ENCODE results near the gene RNF11.

The RNF11 gene

DNA sequence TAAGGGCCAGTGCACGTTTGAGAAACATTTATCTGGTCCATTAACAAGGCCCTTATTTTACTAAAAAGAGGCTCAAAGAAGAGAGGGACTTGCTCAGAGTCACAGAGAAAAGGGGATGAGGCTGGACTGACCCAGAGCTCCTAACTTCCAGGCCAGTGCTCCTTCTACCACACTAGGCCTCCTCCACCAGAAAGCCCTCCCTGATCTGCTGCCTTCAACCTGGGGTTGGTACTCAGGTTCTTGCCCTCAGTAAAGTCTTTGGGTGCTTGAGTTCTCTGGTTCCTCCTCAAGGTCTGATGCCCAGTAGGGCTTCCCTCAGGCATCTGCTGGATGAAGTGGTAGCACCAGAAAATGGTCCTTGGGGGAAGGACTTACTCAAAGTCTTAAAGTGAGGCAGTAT lies 68.3 kb downstream of the RNF11 start:
- Histone ChIP-seq H3K4me3 (ENCODE audit: low read depth in 1 of 2, low read length in 2 of 2) (no peak overlapping the region), H3K79me2 (ENCODE audit: insufficient read depth, low read length) (no peaks in the 10 kb centered on the region), H2AFZ (ENCODE audit: low read depth, low read length) (no peak overlapping the region), H3K27ac (ENCODE audit: low read length) (no peak overlapping the region), H3K4me2 (ENCODE audit: insufficient read depth, low read length) (no peak overlapping the region), H3K36me3 (ENCODE audit: insufficient read depth, low read length) (no peaks in the 10 kb centered on the region), H3K27me3 (ENCODE audit: insufficient read depth, low read length, poor library complexity) (no peaks in the 10 kb centered on the region), H4K20me1 (ENCODE audit: insufficient read depth, low read length) (no peaks in the 10 kb centered on the region), H3K9me3 (ENCODE audit: insufficient read depth, low read length, severe bottlenecking) (no peaks in the 10 kb centered on the region), H3K9ac (ENCODE audit: low read depth, low read length) (no peak overlapping the region), H3K4me1 (ENCODE audit: insufficient read depth, low read length) (no peaks in the 10 kb centered on the region)
- DNase-seq (no peak), ATAC-seq (ENCODE audit: insufficient read depth, low read depth) (no peak)
- TF ChIP-seq CTCF (IDR thresholded peaks at IDR 0.05; ENCODE audit: borderline replicate concordance, extremely low read depth, low read length, poor library complexity, severe bottlenecking) (no peak), EZH2 (IDR thresholded peaks at IDR 0.05; ENCODE audit: borderline replicate concordance, low read depth, low read length, severe bottlenecking) (no peak)

DNA sequence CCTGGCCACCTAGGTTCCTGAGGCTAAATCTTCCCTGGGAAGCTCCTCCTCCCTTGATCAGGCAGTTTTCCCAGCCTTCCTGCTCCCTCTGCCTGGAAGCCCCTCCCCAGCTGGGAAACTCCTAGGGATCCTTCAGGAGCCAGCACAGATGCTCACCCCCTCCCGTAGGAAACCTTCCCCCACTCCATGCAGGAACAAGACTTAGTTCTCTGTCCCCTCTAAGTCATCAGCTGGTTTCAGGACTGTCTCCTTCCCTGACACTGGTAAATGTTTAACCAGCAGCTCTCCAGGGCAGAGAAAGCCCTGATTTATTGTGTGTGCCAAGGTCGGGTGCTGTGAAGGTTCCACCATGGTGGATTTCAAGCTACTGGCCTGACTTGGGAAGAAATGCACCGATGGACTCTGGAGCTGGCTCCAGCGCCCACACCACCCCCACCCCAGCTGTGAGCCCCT lies 69.3 kb downstream of the RNF11 start:
- Histone ChIP-seq H4K20me1 (ENCODE audit: insufficient read depth, low read length) (no peaks in the 10 kb centered on the region), H2AFZ (ENCODE audit: low read depth, low read length) (no peak overlapping the region), H3K4me2 (ENCODE audit: insufficient read depth, low read length) (no peak overlapping the region), H3K4me3 (ENCODE audit: low read depth in 1 of 2, low read length in 2 of 2) (no peak overlapping the region), H3K79me2 (ENCODE audit: insufficient read depth, low read length) (no peaks in the 10 kb centered on the region), H3K4me1 (ENCODE audit: insufficient read depth, low read length) (no peaks in the 10 kb centered on the region), H3K27ac (ENCODE audit: low read length) (no peak overlapping the region), H3K36me3 (ENCODE audit: insufficient read depth, low read length) (no peaks in the 10 kb centered on the region), H3K9ac (ENCODE audit: low read depth, low read length) (no peak overlapping the region), H3K27me3 (ENCODE audit: insufficient read depth, low read length, poor library complexity) (no peaks in the 10 kb centered on the region), H3K9me3 (ENCODE audit: insufficient read depth, low read length, severe bottlenecking) (no peaks in the 10 kb centered on the region)
- no peak for ATAC-seq (ENCODE audit: insufficient read depth, low read depth)
- TF ChIP-seq CTCF (IDR thresholded peaks at IDR 0.05; ENCODE audit: borderline replicate concordance, extremely low read depth, low read length, poor library complexity, severe bottlenecking) (no peak), EZH2 (IDR thresholded peaks at IDR 0.05; ENCODE audit: borderline replicate concordance, low read depth, low read length, severe bottlenecking) (no peak)
- no peak for DNase-seq

- DNase-seq (no peak), ATAC-seq (ENCODE audit: insufficient read depth, low read depth) (no peak)
- Histone ChIP-seq H3K9me3 (ENCODE audit: insufficient read depth, low read length, severe bottlenecking) (no peaks in the 10 kb centered on the region), H3K4me2 (ENCODE audit: insufficient read depth, low read length) (no peak overlapping the region), H3K27ac (ENCODE audit: low read length) (no peak overlapping the region), H3K79me2 (ENCODE audit: insufficient read depth, low read length) (no peaks in the 10 kb centered on the region), H3K9ac (ENCODE audit: low read depth, low read length) (no peak overlapping the region), H3K27me3 (ENCODE audit: insufficient read depth, low read length, poor library complexity) (no peaks in the 10 kb centered on the region), H4K20me1 (ENCODE audit: insufficient read depth, low read length) (no peaks in the 10 kb centered on the region), H3K4me3 (ENCODE audit: low read depth in 1 of 2, low read length in 2 of 2) (no peak overlapping the region), H3K4me1 (ENCODE audit: insufficient read depth, low read length) (no peaks in the 10 kb centered on the region), H2AFZ (ENCODE audit: low read depth, low read length) (no peak overlapping the region), H3K36me3 (ENCODE audit: insufficient read depth, low read length) (no peaks in the 10 kb centered on the region)
- TF ChIP-seq CTCF (IDR thresholded peaks at IDR 0.05; ENCODE audit: borderline replicate concordance, extremely low read depth, low read length, poor library complexity, severe bottlenecking) (no peak), EZH2 (IDR thresholded peaks at IDR 0.05; ENCODE audit: borderline replicate concordance, low read depth, low read length, severe bottlenecking) (no peak)
These were observed 70.9 kb downstream of the RNF11 start for GRCh38 chr1:51306950-51307349.

- Histone ChIP-seq H3K27me3 (ENCODE audit: insufficient read depth, low read length, poor library complexity) (no peaks in the 10 kb centered on the region), H3K4me1 (ENCODE audit: insufficient read depth, low read length) (no peaks in the 10 kb centered on the region), H2AFZ (ENCODE audit: low read depth, low read length) (no peak overlapping the region), H3K27ac (ENCODE audit: low read length) (no peak overlapping the region), H3K79me2 (ENCODE audit: insufficient read depth, low read length) (no peaks in the 10 kb centered on the region), H3K4me3 (ENCODE audit: low read depth in 1 of 2, low read length in 2 of 2) (no peak overlapping the region), H3K9ac (ENCODE audit: low read depth, low read length) (no peak overlapping the region), H3K36me3 (ENCODE audit: insufficient read depth, low read length) (no peaks in the 10 kb centered on the region), H4K20me1 (ENCODE audit: insufficient read depth, low read length) (no peaks in the 10 kb centered on the region), H3K4me2 (ENCODE audit: insufficient read depth, low read length) (no peak overlapping the region), H3K9me3 (ENCODE audit: insufficient read depth, low read length, severe bottlenecking) (no peaks in the 10 kb centered on the region)
- TF ChIP-seq EZH2 (IDR thresholded peaks at IDR 0.05; ENCODE audit: borderline replicate concordance, low read depth, low read length, severe bottlenecking) (no peak), CTCF (IDR thresholded peaks at IDR 0.05; ENCODE audit: borderline replicate concordance, extremely low read depth, low read length, poor library complexity, severe bottlenecking) (no peak)
- no peak for DNase-seq
- ATAC-seq (ENCODE audit: insufficient read depth, low read depth) = no peak
These were observed 72.6 kb downstream of the RNF11 start for GRCh38 chr1:51308636-51309035.

Data from DND-41 (cell line).